Limb (tissue), 2 donors: ENCODE data around the gene VPS29.

Experiments used
- DNase-seq, 2 donors: peaks; one replicate each; pipeline ENCODE4 v3.0.0-alpha.2; 2016; ENCODE audit errors: extremely low spot score in 2 of 2

Gene VPS29

GRCh38 chr12:110451263-110451662 is 50.6 kb downstream of the VPS29 start:
- DNase-seq: no peak

- DNase-seq: peak; percentile 96 to 100
Measured at GRCh38 chr12:110449799-110450497, 52.0 kb downstream of the VPS29 start, which contains the start of gene ARPC3. TSS of gene ARPC3 (minus strand) at chr12:110450337. CDS start at chr12:110450260, 77 bp downstream.

- DNase-seq: no peak
Measured at GRCh38 chr12:110444455-110444854, 57.5 kb downstream of the VPS29 start.
